Ascending aorta (tissue), 2 donors: Measurements from ENCODE around the gene PABPC3. TPM values are rescaled to one million over a fixed set of nuclear protein-coding genes. Genes with fewer than 3 reads are reported as not detected.

Experiments used
- DNase-seq, 2 donors: peaks; one replicate each; pipeline ENCODE4 v3.0.0-alpha.2; 2019; ENCODE audit warnings: low spot score in 2 of 2
- H3K27ac ChIP-seq, 2 donors: fragments of 200-600 bp; sonication (generic); one replicate each; pipeline ENCODE4 v1.5.1; 2016 to 2017; ENCODE audit warnings: mild to moderate bottlenecking in 1 of 2
- H3K27me3 ChIP-seq: fragments of 200-600 bp; sonication (generic); one replicate; pipeline ENCODE4 v1.5.1; 2017
- H3K36me3 ChIP-seq, 2 donors: fragments of 200-600 bp; sonication (generic); one replicate each; pipeline ENCODE4 v1.5.1; 2016
- H3K4me1 ChIP-seq, 2 donors: fragments of 200-600 bp; sonication (generic); one replicate each; pipeline ENCODE4 v1.5.1; 2016 to 2017; ENCODE audit warnings: mild to moderate bottlenecking in 1 of 2
- H3K4me3 ChIP-seq, 2 donors: fragments of 200-600 bp; sonication (generic); one replicate each; pipeline ENCODE4 v1.5.1; 2016 to 2017; ENCODE audit warnings: mild to moderate bottlenecking in 1 of 2
- H3K9me3 ChIP-seq, 2 donors: fragments of 200-600 bp; sonication (generic); one replicate each; pipeline ENCODE4 v1.5.1; 2016
- CTCF ChIP-seq, 3 experiments: fragments of 200-600 bp in 2 of 3; fragments of 450-650 bp in 1 of 3; sonication (generic) in 2 of 3; IDR thresholded peaks; one replicate each; pipeline ENCODE4 v1.5.1; 2016 to 2019; ENCODE audit warnings: antibody characterized with exemption in 3 of 3, mild to moderate bottlenecking in 1 of 3, moderate library complexity in 1 of 3
- intact Hi-C: fragments of 100-400 bp; cut with DNase I; formaldehyde crosslinking; loops from one replicate; pipeline ENCODE4 v1.15.1; 2023
- total RNA-seq: library from RNA; depleted of rRNA; stranded (reverse); fragments of >200 nt; gene quantifications from one replicate; pipeline ENCODE4 v1.1.0, GENCODE V29; 2016

The PABPC3 gene
- total RNA-seq, 1 donor from 2014 or later: not detected

DNA sequence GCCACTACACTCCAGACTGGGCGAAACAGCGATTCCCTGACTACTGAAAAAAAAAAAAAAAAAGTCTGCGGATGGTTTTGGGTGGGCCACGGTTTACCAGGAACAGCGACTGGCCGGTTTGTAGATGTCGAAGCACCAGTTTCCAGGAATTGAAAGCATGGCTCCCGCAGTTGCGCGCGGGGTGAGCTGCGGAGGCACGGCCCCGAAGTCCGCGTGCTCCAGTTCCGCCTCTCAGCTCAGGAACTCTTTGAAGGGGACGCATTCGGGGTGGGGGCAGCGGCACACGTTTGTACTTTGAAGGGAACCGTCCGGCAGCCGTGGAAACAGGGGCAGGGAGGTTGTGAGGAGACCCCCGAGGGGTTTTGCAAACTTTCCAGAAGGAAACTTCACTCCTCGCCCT is 27.1 kb upstream of the PABPC3 start:
- intact Hi-C loops: no loop called here
- Histone ChIP-seq H3K4me3 (no peak overlapping the region), H3K27ac (no peak overlapping the region), H3K4me1 (no peaks in the 10 kb centered on the region), H3K36me3 (no peaks in the 10 kb centered on the region), H3K27me3 (no peaks in the 10 kb centered on the region), H3K9me3 (no peaks in the 10 kb centered on the region)
- no peak for DNase-seq
- no peak for TF ChIP-seq CTCF (IDR thresholded peaks at IDR 0.05)

DNA sequence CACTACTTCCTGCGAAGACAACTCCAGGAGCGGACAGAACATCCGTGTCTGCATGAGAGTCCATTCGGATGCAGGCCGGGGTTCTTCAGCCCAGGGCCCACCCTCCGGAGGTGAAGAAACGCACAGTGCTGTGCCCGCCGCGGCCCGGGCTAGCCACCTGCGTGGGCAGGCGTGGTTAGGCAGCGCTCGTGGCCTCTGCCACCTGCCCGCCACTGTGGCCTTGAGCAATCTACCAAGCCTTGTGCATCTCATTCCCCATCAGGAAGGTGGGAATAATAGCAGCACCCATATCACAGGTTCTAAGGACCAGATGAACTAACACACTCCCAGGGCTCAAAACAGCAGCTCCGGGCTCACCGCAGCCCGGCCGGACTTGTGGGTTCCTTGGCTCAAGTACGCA is 26.7 kb upstream of the PABPC3 start:
- intact Hi-C loops: no loop called here
- H3K9me3 ChIP-seq: no peaks in the 10 kb centered on the region
- no peak overlapping the region for H3K4me3 ChIP-seq
- H3K4me1 ChIP-seq: no peaks in the 10 kb centered on the region
- DNase-seq: no peak
- no peaks in the 10 kb centered on the region for H3K36me3 ChIP-seq
- no peak for TF ChIP-seq CTCF (IDR thresholded peaks at IDR 0.05)
- no peaks in the 10 kb centered on the region for H3K27me3 ChIP-seq
- H3K27ac ChIP-seq: no peak overlapping the region

GRCh38 chr13:25069911-25070310 is 26.0 kb upstream of the PABPC3 start:
- no peaks in the 10 kb centered on the region for H3K27me3 ChIP-seq
- H3K4me3 ChIP-seq: no peak overlapping the region
- no peaks in the 10 kb centered on the region for H3K4me1 ChIP-seq
- no peak for DNase-seq
- no peaks in the 10 kb centered on the region for H3K9me3 ChIP-seq
- H3K36me3 ChIP-seq: no peaks in the 10 kb centered on the region
- H3K27ac ChIP-seq: no peak overlapping the region
- TF ChIP-seq CTCF (IDR thresholded peaks at IDR 0.05): no peak
- intact Hi-C loops: no loop called here

DNA sequence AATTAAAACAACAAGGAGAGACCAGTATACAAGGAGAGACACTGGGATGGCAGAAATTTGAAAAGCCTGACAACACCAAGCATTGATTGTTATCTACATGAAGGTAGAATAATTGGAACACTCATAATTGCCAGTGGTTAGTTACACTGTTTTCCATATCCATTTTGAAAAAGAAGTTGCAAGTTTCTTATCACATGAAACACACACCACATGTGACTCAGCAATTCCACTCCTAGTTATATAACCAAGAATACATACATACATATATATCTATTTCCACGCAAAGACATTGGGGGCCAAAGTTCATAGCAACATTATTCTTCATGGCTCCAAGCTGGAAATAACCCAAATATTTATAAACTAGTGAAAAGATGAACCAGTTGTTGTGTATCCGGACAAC is 15.2 kb upstream of the PABPC3 start:
- no peak for TF ChIP-seq CTCF (IDR thresholded peaks at IDR 0.05)
- H3K4me3 ChIP-seq: no peak overlapping the region

DNA sequence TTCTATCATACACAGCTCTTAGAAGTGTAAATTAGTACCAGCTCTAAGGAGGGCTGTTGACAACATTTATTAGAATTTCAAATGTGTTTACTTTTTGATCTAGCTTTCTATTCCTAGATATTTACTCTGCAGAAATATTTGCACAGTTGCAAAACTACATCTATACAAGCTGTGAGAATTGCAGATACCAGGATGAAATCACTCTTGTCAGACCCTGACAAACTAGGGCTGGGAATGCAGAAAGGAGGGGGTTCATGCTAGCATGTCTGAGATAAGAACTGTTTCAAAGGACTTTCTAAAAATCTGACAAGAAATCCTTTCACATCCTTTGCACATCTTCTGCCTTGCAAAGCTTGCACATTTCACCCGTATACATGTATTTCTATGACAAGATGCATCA is 11.8 kb upstream of the PABPC3 start:
- no peaks in the 10 kb centered on the region for H3K9me3 ChIP-seq

More for the DNA sequence above, 15.2 kb upstream of the PABPC3 start:
- no peaks in the 10 kb centered on the region for H3K9me3 ChIP-seq
- no peak overlapping the region for H3K27ac ChIP-seq
- H3K27me3 ChIP-seq: no peaks in the 10 kb centered on the region
- no peak for DNase-seq
- intact Hi-C loops: no loop called here
- H3K4me1 ChIP-seq: no peaks in the 10 kb centered on the region
- H3K36me3 ChIP-seq: no peaks in the 10 kb centered on the region

More for the DNA sequence above, 11.8 kb upstream of the PABPC3 start:
- Histone ChIP-seq H3K27ac (no peak overlapping the region), H3K4me3 (no peak overlapping the region), H3K36me3 (no peaks in the 10 kb centered on the region), H3K4me1 (no peaks in the 10 kb centered on the region), H3K27me3 (no peaks in the 10 kb centered on the region)
- intact Hi-C loops: no loop called here
- DNase-seq: no peak
- no peak for TF ChIP-seq CTCF (IDR thresholded peaks at IDR 0.05)
